DMS53 (cell line): Measurements from ENCODE around the gene GSTCD.
A peak's percentile ranks its signal among the peaks of the same experiment; 100 is the strongest.

Source experiments
- DNase-seq: peaks from one replicate; lab custom pipeline; 2025; lab: John Stamatoyannopoulos, UW

The GSTCD gene

DNA sequence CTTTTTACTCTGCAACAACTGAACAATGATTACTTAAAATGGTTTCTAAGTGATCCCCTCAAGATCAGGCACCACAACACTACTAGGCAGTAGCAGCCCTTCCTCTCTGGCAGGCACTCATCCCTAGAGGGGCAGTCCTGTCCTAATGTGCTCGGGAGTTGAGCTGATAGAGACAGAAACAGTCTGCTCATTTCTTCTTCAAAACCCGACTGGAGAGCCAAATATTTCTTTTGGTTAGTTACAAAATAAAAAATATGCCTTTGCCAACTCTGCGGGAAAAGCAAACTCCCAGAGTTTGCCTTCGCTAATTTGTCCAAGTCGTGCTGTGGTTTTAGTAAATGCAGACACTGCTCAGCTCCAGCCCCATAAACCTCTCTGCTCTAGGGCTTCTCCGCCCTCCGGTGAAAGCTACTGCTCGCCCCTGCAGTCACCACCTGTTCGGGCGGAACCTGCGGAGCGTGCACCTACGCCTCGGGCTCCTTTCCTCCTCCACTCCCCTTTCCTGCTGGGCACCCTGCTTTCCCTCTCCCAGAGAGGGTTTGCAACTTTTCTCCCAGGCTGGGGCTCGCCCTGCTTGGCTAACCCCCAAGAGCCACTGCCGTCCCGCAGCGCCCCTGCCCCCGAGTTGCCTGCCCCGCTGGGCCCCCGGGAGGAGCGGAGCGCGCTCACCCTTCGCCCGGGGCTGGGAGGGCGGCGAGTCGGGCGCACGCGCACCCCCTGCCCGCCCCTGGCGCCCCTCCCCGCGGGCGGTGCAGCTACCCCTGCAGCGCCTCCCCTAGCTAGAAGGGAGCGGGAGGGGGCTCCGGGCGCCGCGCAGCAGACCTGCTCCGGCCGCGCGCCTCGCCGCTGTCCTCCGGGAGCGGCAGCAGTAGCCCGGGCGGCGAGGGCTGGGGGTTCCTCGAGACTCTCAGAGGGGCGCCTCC, 186.3 kb downstream of the GSTCD start, which contains the start of gene NPNT:
Gene NPNT, plus strand, starts transcription at position 812 of the 923 bp plus-strand sequence. CDS start 182 bp downstream, outside the sequence.
- peak; percentile 73 for DNase-seq

DNA sequence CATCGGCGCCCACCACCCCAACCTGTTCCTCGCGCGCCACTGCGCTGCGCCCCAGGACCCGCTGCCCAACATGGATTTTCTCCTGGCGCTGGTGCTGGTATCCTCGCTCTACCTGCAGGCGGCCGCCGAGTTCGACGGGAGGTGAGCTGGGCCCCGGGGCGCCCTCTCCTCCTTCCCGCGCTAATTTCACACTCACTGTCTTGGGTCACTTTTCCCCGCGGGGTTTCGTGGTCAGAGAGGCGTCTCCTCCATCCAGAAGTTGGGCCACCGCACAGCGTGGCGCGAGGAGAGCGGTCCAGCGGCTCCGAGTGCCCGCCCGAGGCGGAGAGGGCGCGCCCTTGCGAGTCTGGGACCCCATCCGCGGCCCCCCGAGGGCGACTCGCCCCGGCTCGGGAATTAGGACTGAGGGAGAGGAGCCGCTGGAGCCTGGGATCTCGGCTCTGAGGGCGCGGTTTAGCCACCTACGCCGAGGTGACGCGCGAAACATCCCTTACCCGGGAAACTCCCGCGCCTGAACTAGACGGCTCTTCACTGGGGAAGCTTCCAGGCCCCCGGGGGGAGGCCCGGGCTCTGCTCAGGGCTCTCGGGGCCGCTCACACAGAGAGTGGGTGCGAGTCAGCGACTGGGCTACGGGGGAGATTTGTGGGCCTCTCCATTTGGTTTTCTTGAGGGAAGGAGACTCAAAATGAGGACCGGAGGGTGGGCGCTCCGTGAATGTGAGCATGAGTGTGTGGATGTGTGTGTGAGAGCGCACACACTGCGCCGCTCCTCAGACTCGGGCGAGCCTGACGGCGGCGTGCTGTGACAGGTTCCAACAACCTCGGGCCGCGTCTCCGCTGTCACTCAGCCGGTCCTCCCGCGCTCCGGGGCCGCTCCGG, 187.2 kb downstream of the GSTCD start:
- DNase-seq: peak; percentile 72

DNA sequence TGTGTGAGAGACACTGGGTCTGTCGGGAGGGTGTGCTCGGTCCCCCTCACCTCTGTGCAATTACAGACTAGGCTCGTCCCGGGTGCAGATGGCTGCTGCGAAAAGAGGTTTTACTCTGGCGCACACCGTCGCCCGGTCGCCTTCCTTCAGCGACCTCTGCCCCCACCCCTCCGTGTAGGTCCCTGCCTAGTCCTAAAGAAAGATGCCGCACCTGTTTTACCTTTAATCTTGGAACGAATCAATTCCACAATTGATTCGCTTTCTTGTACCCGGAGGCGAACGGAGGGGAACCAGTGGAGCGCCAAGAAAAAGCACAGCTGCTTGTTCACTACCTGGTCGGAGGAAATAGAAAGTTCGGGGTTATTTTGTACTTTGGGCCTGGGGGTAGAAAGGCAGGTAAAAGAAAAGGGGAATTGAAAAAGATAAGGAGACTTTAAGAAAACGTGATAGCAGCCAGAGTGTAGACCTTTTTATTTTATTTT, 187.9 kb downstream of the GSTCD start:
- DNase-seq: no peak
